NCI-H1436 treated with DMSO at 0.1 percent for 48 hours (cell line): Measurements from ENCODE around the gene FKBP2.

Experiments
- DNase-seq: peaks from one replicate; lab custom pipeline; 2025; lab: John Stamatoyannopoulos, UW

The FKBP2 gene

DNA sequence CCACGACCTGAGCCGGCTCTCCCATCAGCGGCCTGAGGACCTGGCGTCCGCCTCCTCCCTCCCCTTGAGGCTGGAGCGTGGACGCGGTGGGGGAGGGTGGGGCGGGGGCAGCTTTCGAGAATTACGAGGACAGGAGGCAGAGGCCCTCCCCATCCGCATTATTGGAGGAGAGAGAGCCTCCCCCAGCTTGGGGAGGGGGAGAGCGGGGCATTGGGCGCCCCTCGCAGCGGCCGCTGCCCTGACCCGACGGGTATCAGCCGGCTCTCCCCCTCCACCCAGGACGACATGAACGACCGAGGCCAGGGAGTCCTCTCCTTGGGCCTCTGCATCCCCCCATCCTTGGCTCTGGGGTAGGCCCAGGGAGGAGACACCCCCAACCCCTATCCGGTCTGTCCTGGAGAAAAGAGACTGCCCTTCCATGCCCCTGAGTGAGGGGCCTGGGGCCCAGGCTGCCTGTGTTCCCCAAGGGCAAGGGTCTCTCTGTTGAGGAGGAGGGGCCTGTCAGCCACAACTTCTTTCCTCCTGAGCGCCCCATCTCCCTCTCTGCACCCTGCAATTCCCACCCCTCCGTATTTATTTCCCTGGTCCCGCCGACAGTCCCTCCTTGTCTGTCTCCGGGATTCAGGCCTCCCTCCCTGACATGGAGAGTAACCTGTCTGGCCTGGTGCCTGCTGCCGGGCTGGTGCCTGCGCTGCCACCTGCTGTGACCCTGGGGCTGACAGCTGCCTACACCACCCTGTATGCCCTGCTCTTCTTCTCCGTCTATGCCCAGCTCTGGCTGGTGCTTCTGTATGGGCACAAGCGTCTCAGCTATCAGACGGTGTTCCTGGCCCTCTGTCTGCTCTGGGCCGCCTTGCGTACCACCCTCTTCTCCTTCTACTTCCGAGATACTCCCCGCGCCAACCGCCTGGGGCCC, 45.2 kb downstream of the FKBP2 start:
- DNase-seq = no peak

DNA sequence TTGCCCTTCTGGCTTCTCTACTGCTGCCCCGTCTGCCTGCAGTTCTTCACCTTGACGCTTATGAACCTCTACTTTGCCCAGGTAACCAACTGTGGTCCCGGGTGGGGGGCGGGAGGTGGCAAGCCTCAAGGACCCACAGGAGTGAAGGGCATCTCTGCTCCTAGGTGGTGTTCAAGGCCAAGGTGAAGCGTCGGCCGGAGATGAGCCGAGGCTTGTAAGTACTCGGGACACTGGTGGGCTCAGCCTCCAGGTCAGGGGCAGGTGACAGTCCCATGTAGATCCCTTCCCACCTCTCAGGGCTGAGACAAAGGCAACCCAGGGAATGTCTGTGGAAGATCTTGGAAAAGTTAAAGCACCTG, 45.9 kb downstream of the FKBP2 start:
- DNase-seq = no peak

DNA sequence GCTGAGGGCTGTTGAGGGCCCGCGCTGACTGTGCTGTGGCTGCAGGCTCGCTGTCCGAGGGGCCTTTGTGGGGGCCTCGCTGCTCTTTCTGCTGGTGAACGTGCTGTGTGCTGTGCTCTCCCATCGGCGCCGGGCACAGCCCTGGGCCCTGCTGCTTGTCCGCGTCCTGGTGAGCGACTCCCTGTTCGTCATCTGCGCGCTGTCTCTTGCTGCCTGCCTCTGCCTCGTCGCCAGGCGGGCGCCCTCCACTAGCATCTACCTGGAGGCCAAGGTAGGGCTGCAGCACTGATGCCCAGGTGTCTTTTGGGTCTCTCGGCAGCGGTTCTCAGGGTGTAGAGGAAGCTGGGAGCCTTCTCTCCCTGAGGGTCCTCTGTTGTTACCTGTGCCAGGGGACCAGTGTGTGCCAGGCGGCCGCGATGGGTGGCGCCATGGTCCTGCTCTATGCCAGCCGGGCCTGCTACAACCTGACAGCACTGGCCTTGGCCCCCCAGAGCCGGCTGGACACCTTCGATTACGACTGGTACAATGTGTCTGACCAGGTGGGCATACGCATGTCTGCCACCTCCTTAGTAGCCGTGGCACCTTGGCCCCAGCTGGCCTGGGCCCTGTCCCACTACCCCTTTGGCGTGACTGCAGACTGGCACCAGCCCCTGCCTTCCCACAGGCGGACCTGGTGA, 46.9 kb downstream of the FKBP2 start:
- no peak for DNase-seq

DNA sequence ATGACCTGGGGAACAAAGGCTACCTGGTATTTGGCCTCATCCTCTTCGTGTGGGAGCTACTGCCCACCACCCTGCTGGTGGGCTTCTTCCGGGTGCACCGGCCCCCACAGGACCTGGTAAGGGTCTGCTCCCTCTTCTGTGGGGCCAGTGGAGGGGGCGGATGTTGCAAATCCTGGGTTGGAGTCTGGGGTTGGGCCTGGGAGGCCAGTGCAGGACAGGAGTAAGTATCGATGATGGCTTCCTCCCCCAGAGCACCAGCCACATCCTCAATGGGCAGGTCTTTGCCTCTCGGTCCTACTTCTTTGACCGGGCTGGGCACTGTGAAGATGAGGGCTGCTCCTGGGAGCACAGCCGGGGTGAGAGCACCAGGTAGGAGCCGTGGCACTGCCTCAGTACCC, 47.5 kb downstream of the FKBP2 start:
- DNase-seq = no peak

DNA sequence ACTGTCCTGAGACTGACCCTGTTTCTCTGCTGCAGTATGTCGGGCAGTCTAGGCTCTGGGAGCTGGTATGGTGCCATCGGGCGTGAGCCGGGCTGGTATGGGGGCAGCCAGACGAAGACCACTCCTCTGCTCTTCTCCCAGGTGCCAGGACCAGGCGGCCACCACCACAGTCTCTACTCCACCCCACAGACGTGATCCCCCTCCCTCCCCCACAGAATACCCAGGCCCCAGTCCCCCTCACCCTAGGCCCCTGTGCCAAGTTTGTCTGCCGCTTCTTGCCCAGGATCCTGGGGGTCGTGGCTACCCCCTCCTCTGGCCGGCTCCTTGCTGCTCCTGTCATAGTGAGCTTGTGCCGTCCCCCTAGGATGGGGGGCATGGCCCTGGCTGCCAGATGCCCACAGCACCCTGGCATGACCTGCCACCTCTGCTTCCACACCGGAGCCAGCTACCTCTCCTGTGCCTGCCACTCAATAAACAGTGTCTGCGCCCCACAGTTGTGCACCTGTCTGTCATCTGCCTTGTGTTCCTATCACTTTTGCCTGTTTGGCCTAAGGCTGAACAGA, 48.2 kb downstream of the FKBP2 start:
- no peak for DNase-seq

DNA sequence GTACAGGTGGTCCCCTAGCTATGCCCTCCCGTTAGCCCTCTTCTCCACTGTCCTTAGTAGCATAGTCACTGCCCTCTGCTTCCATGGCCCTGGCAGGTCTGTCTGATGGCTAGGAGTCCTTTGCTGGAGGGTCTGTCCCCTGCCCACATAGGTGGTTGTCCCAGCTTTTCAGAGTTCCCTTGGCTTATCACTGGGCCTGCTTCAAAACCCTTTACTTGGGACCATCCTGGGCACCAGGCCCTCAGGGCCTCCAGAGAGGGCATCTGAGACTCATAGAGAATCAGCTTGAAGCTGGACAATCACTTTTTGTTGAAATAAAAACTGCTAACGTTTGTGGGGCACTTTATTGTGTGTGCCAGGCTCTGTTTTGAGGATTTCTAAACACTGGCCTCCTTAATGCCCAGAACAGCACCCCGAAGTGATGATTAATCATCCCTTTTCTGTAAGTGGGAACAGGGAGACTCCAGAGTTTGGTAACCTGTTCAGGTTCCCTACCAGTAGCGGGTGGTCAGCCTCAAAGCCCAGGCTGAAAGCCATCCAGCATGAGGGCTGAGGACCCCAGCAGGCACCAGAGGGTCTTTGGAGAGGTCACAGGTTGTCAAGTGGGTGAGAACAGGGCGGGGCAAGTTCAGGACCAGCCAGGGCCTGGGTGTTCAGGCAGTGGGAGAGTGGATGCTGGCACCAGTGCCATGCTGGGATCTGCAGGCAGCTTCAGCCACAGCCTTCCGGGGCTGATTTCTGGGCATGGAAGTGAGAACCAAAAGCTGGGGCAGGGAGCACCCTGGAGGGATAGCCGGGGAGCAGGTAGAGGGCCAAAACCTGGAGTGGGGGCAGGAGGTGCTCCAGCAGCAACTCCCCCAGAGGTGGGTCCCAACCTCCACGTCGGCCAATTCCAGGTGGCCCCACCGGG, 49.7 kb downstream of the FKBP2 start:
- DNase-seq = no peak

DNA sequence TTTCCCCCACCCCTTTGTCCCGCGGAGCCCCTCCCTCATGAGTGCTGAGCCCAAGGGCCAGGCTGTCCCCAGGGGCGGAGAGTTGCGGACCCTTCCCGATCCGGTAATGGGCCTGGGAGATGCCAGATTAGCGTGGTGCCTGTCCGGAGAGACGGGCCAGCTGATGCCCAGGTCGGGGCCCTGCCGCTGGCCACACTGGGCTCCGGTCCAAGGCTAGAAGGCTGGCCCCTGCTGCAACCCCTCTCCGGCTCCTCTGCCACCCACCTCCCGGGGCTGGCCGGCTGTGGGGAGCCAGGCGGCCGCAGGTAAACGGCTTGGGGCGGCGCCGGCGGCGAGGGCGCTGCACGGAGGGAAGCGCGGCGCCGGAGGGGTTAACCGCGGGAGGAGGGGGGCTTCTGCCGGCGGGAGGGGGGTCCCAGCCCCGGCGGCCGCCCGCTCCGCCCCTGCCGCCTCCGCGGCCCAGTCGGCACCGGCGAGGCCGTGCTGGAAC, 50.4 kb downstream of the FKBP2 start, which contains the start of gene KCNK4:
Gene KCNK4 (plus strand): TSS at position 41 of the 490 bp plus-strand sequence. CDS start 1,717 bp downstream, outside the sequence.
- DNase-seq = no peak

DNA sequence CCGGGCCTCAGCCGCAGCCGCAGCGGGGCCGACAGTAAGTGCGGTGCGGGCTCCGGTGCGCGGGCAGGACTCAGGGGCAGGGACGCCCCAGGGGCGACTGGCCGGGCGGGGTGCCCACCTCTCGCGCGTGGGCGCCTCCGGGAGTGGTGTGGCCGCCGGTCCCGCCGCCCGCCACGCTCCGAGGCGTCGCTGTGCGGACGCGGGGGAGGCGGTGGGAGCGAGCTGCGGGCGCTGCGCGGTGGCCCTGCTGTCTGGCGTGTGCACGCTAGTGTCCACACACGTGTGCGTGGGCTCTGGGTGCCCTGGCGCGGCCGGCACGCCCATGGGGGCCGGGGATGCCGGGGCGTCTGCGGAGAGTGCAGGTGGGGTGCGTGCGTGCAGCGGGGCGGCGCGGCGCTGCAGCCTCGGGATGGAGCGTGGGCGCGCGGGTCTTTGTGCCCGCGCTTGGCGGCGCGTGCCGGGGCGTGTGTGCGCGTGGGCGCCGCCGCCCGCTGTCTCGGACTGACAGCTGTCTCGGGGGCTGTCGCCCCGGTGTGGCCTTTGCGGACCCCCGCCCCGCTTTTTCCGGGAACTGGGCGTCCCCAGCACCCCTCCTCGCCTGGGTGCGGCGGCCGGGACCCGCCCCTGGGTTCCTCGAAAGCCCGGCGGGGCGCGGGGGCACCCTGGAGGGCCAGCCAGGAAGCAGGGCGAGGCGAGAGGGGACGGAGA, 51.0 kb downstream of the FKBP2 start:
- no peak for DNase-seq

DNA sequence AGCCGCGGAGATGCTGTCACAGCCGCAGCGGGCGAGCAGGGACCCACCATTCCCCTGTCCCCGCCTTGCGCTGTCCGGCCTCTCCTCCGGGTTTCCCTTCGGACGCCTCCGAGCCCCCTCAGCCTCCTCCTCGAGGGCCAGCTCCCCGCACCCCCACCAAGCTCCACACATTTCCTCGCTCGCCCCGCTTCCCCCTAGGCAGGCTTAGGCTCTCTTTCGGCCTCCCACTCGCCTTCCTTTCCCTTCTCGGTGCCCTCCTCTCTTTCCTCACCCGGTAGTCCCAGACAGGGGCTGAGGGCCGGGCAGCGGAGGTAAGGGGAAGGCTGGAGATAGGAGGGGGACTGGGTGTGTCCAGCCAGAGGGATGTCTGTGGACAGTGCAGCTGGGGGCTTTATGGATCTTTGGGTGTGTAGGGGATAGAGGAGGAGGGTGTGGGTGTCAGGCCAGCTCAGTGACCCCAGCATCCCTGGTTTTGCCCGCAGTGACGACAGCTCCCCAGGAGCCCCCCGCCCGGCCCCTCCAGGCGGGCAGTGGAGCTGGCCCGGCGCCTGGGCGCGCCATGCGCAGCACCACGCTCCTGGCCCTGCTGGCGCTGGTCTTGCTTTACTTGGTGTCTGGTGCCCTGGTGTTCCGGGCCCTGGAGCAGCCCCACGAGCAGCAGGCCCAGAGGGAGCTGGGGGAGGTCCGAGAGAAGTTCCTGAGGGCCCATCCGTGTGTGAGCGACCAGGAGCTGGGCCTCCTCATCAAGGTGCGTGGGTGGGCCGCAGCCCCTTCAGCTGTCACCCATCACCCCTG, 51.8 kb downstream of the FKBP2 start:
- DNase-seq = no peak
